Embryonic facial prominence (tissue), 1 donor: ENCODE measurements around the gene SORBS2.

ENCODE experiments used
- DNase-seq: peaks from one replicate; pipeline ENCODE4 v3.0.0-alpha.2; 2016; ENCODE audit errors: extremely low spot score

The SORBS2 gene

GRCh38 chr4:185740471-185740873 lies 71.5 kb downstream of the SORBS2 start:
- no peak for DNase-seq

GRCh38 chr4:185738820-185739219 lies 73.2 kb downstream of the SORBS2 start:
- DNase-seq: no peak

GRCh38 chr4:185738038-185738552 lies 73.9 kb downstream of the SORBS2 start:
- no peak for DNase-seq

GRCh38 chr4:185737489-185738037 lies 74.4 kb downstream of the SORBS2 start:
- no peak for DNase-seq

- DNase-seq: no peak
These were observed 75.1 kb downstream of the SORBS2 start for GRCh38 chr4:185736882-185737281.

- no peak for DNase-seq
These were observed 76.1 kb downstream of the SORBS2 start for GRCh38 chr4:185735866-185736400.

GRCh38 chr4:185734930-185735329 lies 77.1 kb downstream of the SORBS2 start:
- DNase-seq: no peak

GRCh38 chr4:185734214-185734613 lies 77.8 kb downstream of the SORBS2 start:
- DNase-seq: no peak

- DNase-seq: no peak
These were observed 81.0 kb downstream of the SORBS2 start for GRCh38 chr4:185730849-185731608.

- no peak for DNase-seq
These were observed 81.6 kb downstream of the SORBS2 start for GRCh38 chr4:185730387-185730786.

GRCh38 chr4:185729391-185729804 lies 82.6 kb downstream of the SORBS2 start:
- DNase-seq: no peak

GRCh38 chr4:185728893-185729292 lies 83.1 kb downstream of the SORBS2 start:
- DNase-seq: no peak

- no peak for DNase-seq
These were observed 85.1 kb downstream of the SORBS2 start for GRCh38 chr4:185726931-185727330.

- no peak for DNase-seq
These were observed 88.2 kb downstream of the SORBS2 start for GRCh38 chr4:185723631-185724260.

- DNase-seq: no peak
These were observed 90.0 kb downstream of the SORBS2 start for GRCh38 chr4:185722029-185722316.

GRCh38 chr4:185721190-185722028 lies 90.6 kb downstream of the SORBS2 start:
- no peak for DNase-seq

- no peak for DNase-seq
These were observed 92.5 kb downstream of the SORBS2 start for GRCh38 chr4:185719500-185719858.

GRCh38 chr4:185718578-185719499 lies 93.2 kb downstream of the SORBS2 start:
- no peak for DNase-seq

GRCh38 chr4:185717377-185717741 lies 94.6 kb downstream of the SORBS2 start:
- no peak for DNase-seq

- no peak for DNase-seq
These were observed 95.2 kb downstream of the SORBS2 start for GRCh38 chr4:185716577-185717376.
